Subcutaneous adipose tissue (tissue), 4 donors: ENCODE data around the gene TMEM53. TPM values are rescaled to one million over a fixed set of nuclear protein-coding genes. Genes with fewer than 3 reads are reported as not detected.

Experiments
- CTCF ChIP-seq: fragments of 450-650 bp; IDR thresholded peaks from one replicate; pipeline ENCODE4 v1.5.1; 2016; ENCODE audit warnings: low read depth, mild to moderate bottlenecking, control low read depth, antibody characterized with exemption, moderate library complexity
- total RNA-seq, 4 donors: library from RNA; depleted of rRNA; stranded (reverse); fragments of >200 nt; gene quantifications; one replicate each; pipeline ENCODE4 v1.1.0, GENCODE V29; 2016

The TMEM53 gene
- total RNA-seq, 4 donors from 2014 or later: 7.0 to 9.5 (median 7.5) TPM

- no peak for TF ChIP-seq CTCF
Observed at GRCh38 chr1:44611419-44611818, 62.9 kb downstream of the TMEM53 start.

GRCh38 chr1:44610527-44611148, 63.6 kb downstream of the TMEM53 start:
- no peak for TF ChIP-seq CTCF

GRCh38 chr1:44609768-44610526, 64.3 kb downstream of the TMEM53 start:
- TF ChIP-seq CTCF: no peak

- no peak for TF ChIP-seq CTCF
Observed at GRCh38 chr1:44609412-44609767, 64.9 kb downstream of the TMEM53 start.

GRCh38 chr1:44608141-44608540, 66.1 kb downstream of the TMEM53 start:
- TF ChIP-seq CTCF: no peak

- no peak for TF ChIP-seq CTCF
Observed at GRCh38 chr1:44606701-44607281, 67.5 kb downstream of the TMEM53 start.

- TF ChIP-seq CTCF: no peak
Observed at GRCh38 chr1:44605914-44606615, 68.2 kb downstream of the TMEM53 start.
